ENCODE data around the gene BMI1.

The BMI1 gene

DNA sequence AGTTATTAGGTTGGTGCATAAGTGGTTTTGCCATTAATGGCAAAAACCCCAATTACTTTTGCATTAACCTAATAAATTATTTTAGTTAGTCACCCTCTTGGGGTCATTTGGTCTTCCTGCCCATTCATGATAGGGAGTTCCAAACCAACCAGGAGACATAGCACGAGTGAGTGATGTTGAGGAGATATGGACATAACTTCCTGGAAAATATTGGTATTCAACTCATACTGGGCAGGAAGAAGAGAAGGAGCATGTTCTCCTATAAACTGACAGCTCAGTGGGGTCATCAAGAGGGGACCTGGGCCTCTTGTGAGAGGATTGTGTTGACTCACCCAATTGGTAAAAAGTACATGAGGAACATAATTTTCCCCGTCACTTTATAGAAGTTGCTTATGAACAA is 48.1 kb downstream of the BMI1 start:
- no peak overlapping the region for H4K91ac ChIP-seq (ENCODE audit: low read depth, low read length, poor library complexity)
- no peak overlapping the region for H3K4me3 ChIP-seq (ENCODE audit: low read length in 2 of 2)
- H2AFZ ChIP-seq (ENCODE audit: low read length): no peak overlapping the region
- H2BK12ac ChIP-seq (ENCODE audit: low read length): no peak overlapping the region
- H3K36me3 ChIP-seq (replicated peaks in 1 of 2; ENCODE audit: control insufficient read depth in 2 of 2, insufficient read depth in 2 of 2, low read length in 2 of 2): no peaks in the 10 kb centered on the region
- no peaks in the 10 kb centered on the region for H3K9me3 ChIP-seq (replicated peaks in 1 of 2; ENCODE audit: control insufficient read depth in 2 of 2, insufficient read depth in 1 of 2, low read depth in 1 of 2, low read length in 2 of 2)
- no peak overlapping the region for H3K14ac ChIP-seq (ENCODE audit: low read length)
- no peak overlapping the region for H2BK15ac ChIP-seq (ENCODE audit: low read length)
- H3K79me1 ChIP-seq (ENCODE audit: low read depth, low read length): no peaks in the 10 kb centered on the region
- DNase-seq (ENCODE audit: low spot score): no peak
- H3K4me2 ChIP-seq (ENCODE audit: insufficient read depth, low read length, poor library complexity, severe bottlenecking): no peak overlapping the region
- no peak overlapping the region for H3K4ac ChIP-seq (ENCODE audit: low read length)
- H2BK120ac ChIP-seq (ENCODE audit: low read depth, low read length): no peak overlapping the region
- no peak overlapping the region for H3K23ac ChIP-seq (ENCODE audit: low read depth, low read length, poor library complexity)
- no peak overlapping the region for H3K18ac ChIP-seq (ENCODE audit: low read length)
- H3K27ac ChIP-seq (replicated peaks; ENCODE audit: low read length): no peak overlapping the region
- WGBS, 2 donors (ENCODE audit: extremely low coverage in 2 of 2, insufficient read length in 2 of 2, insufficient replicate concordance in 1 of 2): no CpG with 5 or more reads among the region's 2 CpGs
- peaks cover 0 to 3% of the 10 kb centered on the region in 2 donors for H3K4me1 ChIP-seq (ENCODE audit: control insufficient read depth in 2 of 2, insufficient read depth in 1 of 2, low read depth in 1 of 2, low read length in 2 of 2)
- H2AK5ac ChIP-seq (ENCODE audit: low read depth, low read length): no peak overlapping the region
- no peak overlapping the region for H4K8ac ChIP-seq (ENCODE audit: low read depth, low read length)
- H3K9ac ChIP-seq (ENCODE audit: low read depth, low read length, poor library complexity): no peak overlapping the region
- H2BK5ac ChIP-seq (ENCODE audit: low read length): no peak overlapping the region
- H3K27me3 ChIP-seq (ENCODE audit: control insufficient read depth in 3 of 3, insufficient read depth in 3 of 3, low read depth in 1 of 3, low read length in 3 of 3): no peaks in the 10 kb centered on the region

DNA sequence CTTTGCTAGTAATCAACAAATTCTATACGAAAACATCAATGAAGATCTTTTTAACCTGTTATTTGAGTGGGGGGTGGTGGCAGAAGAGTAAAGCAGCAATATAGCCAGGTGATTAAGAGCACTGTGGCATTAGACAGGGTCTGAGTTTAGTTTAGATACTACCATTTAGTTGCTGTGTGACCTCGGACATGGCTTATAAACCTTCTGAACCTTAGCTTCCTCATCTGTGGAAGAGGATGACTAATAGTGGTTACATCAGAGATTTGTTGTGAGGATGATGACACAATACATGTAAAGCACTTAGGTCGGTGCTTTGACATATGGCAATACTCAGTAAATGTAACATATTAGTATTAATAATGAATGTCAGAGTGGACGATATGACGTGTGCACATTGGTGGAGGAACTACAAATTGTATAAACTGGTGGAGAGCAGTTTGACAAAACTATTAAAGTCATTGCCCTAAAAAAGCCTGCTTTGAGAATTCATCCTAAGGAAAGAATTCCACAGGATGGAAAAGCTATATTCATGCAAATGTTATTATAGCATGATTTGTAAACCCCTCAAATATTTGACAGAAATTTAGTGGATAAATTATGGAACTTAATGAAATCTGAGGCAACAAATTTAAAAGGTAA is 48.7 kb downstream of the BMI1 start:
- H3K4me1 ChIP-seq (ENCODE audit: control insufficient read depth in 2 of 2, insufficient read depth in 1 of 2, low read depth in 1 of 2, low read length in 2 of 2): peaks cover 0 to 3% of the 10 kb centered on the region in 2 donors
- H3K27me3 ChIP-seq (ENCODE audit: control insufficient read depth in 3 of 3, insufficient read depth in 3 of 3, low read depth in 1 of 3, low read length in 3 of 3): no peaks in the 10 kb centered on the region
- no peak overlapping the region for H3K23ac ChIP-seq (ENCODE audit: low read depth, low read length, poor library complexity)
- no peak overlapping the region for H3K27ac ChIP-seq (replicated peaks; ENCODE audit: low read length)
- no peak overlapping the region for H3K18ac ChIP-seq (ENCODE audit: low read length)
- no peaks in the 10 kb centered on the region for H3K36me3 ChIP-seq (replicated peaks in 1 of 2; ENCODE audit: control insufficient read depth in 2 of 2, insufficient read depth in 2 of 2, low read length in 2 of 2)
- H3K79me1 ChIP-seq (ENCODE audit: low read depth, low read length): no peaks in the 10 kb centered on the region
- DNase-seq (ENCODE audit: low spot score): no peak
- H3K4me3 ChIP-seq (ENCODE audit: low read length in 2 of 2): no peak overlapping the region
- H2BK15ac ChIP-seq (ENCODE audit: low read length): no peak overlapping the region
- H3K9me3 ChIP-seq (replicated peaks in 1 of 2; ENCODE audit: control insufficient read depth in 2 of 2, insufficient read depth in 1 of 2, low read depth in 1 of 2, low read length in 2 of 2): no peaks in the 10 kb centered on the region
- H2BK12ac ChIP-seq (ENCODE audit: low read length): no peak overlapping the region
- no peak overlapping the region for H2BK5ac ChIP-seq (ENCODE audit: low read length)
- no peak overlapping the region for H2AK5ac ChIP-seq (ENCODE audit: low read depth, low read length)
- H4K91ac ChIP-seq (ENCODE audit: low read depth, low read length, poor library complexity): no peak overlapping the region
- H2AFZ ChIP-seq (ENCODE audit: low read length): no peak overlapping the region
- H2BK120ac ChIP-seq (ENCODE audit: low read depth, low read length): no peak overlapping the region
- no peak overlapping the region for H4K8ac ChIP-seq (ENCODE audit: low read depth, low read length)
- no peak overlapping the region for H3K14ac ChIP-seq (ENCODE audit: low read length)
- WGBS, 2 donors (ENCODE audit: extremely low coverage in 2 of 2, insufficient read length in 2 of 2, insufficient replicate concordance in 1 of 2): no CpG with 5 or more reads among the region's 5 CpGs
- no peak overlapping the region for H3K4me2 ChIP-seq (ENCODE audit: insufficient read depth, low read length, poor library complexity, severe bottlenecking)
- no peak overlapping the region for H3K9ac ChIP-seq (ENCODE audit: low read depth, low read length, poor library complexity)
- H3K4ac ChIP-seq (ENCODE audit: low read length): no peak overlapping the region

DNA sequence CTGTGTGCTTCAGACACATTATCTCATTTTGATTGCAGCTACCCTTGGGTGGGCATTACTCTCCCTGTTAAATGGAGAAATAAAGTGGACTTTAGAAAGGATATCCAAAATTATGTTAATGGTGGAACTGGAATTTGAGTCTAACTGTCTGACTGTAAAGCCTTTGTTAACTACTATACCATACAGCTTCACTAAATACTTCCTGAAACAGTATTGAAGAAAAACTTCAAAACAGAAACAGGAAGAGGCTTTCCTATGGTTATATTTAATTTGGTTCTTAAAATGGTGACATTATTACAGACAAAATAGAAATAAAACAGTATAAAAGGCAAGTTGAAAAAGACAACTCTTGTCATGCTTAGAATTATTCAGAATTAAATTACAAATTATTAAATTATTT is 49.4 kb downstream of the BMI1 start:
- H3K9ac ChIP-seq (ENCODE audit: low read depth, low read length, poor library complexity): no peak overlapping the region
- peaks cover 0 to 3% of the 10 kb centered on the region in 2 donors for H3K4me1 ChIP-seq (ENCODE audit: control insufficient read depth in 2 of 2, insufficient read depth in 1 of 2, low read depth in 1 of 2, low read length in 2 of 2)
- H3K36me3 ChIP-seq (replicated peaks in 1 of 2; ENCODE audit: control insufficient read depth in 2 of 2, insufficient read depth in 2 of 2, low read length in 2 of 2): no peaks in the 10 kb centered on the region
- H2BK15ac ChIP-seq (ENCODE audit: low read length): no peak overlapping the region
- H3K79me1 ChIP-seq (ENCODE audit: low read depth, low read length): no peaks in the 10 kb centered on the region
- H4K8ac ChIP-seq (ENCODE audit: low read depth, low read length): no peak overlapping the region
- no peak overlapping the region for H3K4ac ChIP-seq (ENCODE audit: low read length)
- H2BK5ac ChIP-seq (ENCODE audit: low read length): no peak overlapping the region
- H3K18ac ChIP-seq (ENCODE audit: low read length): no peak overlapping the region
- no peak overlapping the region for H2BK12ac ChIP-seq (ENCODE audit: low read length)
- H2AK5ac ChIP-seq (ENCODE audit: low read depth, low read length): no peak overlapping the region
- H3K4me3 ChIP-seq (ENCODE audit: low read length in 2 of 2): no peak overlapping the region
- no peaks in the 10 kb centered on the region for H3K9me3 ChIP-seq (replicated peaks in 1 of 2; ENCODE audit: control insufficient read depth in 2 of 2, insufficient read depth in 1 of 2, low read depth in 1 of 2, low read length in 2 of 2)
- no peak overlapping the region for H3K4me2 ChIP-seq (ENCODE audit: insufficient read depth, low read length, poor library complexity, severe bottlenecking)
- H2BK120ac ChIP-seq (ENCODE audit: low read depth, low read length): no peak overlapping the region
- no peaks in the 10 kb centered on the region for H3K27me3 ChIP-seq (ENCODE audit: control insufficient read depth in 3 of 3, insufficient read depth in 3 of 3, low read depth in 1 of 3, low read length in 3 of 3)
- no peak overlapping the region for H4K91ac ChIP-seq (ENCODE audit: low read depth, low read length, poor library complexity)
- H3K23ac ChIP-seq (ENCODE audit: low read depth, low read length, poor library complexity): no peak overlapping the region
- no peak overlapping the region for H2AFZ ChIP-seq (ENCODE audit: low read length)
- H3K27ac ChIP-seq (replicated peaks; ENCODE audit: low read length): no peak overlapping the region
- no peak overlapping the region for H3K14ac ChIP-seq (ENCODE audit: low read length)
- DNase-seq (ENCODE audit: low spot score): no peak

DNA sequence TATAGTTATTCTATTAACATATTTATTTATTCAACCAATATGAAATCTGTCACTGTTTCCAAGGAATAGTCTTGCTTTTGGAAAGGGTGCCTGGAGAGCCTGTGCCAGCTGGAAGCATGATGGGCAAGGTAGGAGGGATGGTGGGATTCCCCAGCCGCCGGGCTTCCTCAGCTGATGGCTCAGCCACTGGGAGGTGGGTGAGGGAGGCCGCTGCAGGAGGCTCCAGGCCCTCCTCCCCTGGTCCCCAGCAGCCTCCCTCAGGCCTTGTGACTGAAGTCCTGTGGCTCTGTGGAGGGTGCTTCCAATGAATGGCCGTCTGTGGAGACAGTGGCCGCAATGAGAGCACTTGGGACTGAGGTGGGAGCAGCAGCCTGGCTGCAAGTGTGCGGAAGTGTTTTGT is 51.4 kb downstream of the BMI1 start:
- Histone ChIP-seq H2AFZ (ENCODE audit: low read length) (no peak overlapping the region), H2BK15ac (ENCODE audit: low read length) (peak overlapping the region; percentile 55), H3K4me2 (ENCODE audit: insufficient read depth, low read length, poor library complexity, severe bottlenecking) (no peak overlapping the region), H2BK5ac (ENCODE audit: low read length) (peak overlapping the region; percentile 53), H3K23ac (ENCODE audit: low read depth, low read length, poor library complexity) (peak overlapping the region; percentile 65), H3K36me3 (replicated peaks in 1 of 2; ENCODE audit: control insufficient read depth in 2 of 2, insufficient read depth in 2 of 2, low read length in 2 of 2) (no peaks in the 10 kb centered on the region), H3K27ac (replicated peaks; ENCODE audit: low read length) (no peak overlapping the region), H4K8ac (ENCODE audit: low read depth, low read length) (no peak overlapping the region), H2BK120ac (ENCODE audit: low read depth, low read length) (no peak overlapping the region), H3K79me1 (ENCODE audit: low read depth, low read length) (no peaks in the 10 kb centered on the region), H3K4ac (ENCODE audit: low read length) (peak overlapping the region; percentile 84), H3K9ac (ENCODE audit: low read depth, low read length, poor library complexity) (no peak overlapping the region), H2AK5ac (ENCODE audit: low read depth, low read length) (peak overlapping the region; percentile 25), H4K91ac (ENCODE audit: low read depth, low read length, poor library complexity) (no peak overlapping the region), H3K14ac (ENCODE audit: low read length) (no peak overlapping the region), H3K4me1 (ENCODE audit: control insufficient read depth in 2 of 2, insufficient read depth in 1 of 2, low read depth in 1 of 2, low read length in 2 of 2) (peaks cover 0 to 2% of the 10 kb centered on the region in 2 donors), H2BK12ac (ENCODE audit: low read length) (no peak overlapping the region), H3K27me3 (ENCODE audit: control insufficient read depth in 3 of 3, insufficient read depth in 3 of 3, low read depth in 1 of 3, low read length in 3 of 3) (no peaks in the 10 kb centered on the region), H3K4me3 (ENCODE audit: low read length in 2 of 2) (no peak overlapping the region), H3K9me3 (replicated peaks in 1 of 2; ENCODE audit: control insufficient read depth in 2 of 2, insufficient read depth in 1 of 2, low read depth in 1 of 2, low read length in 2 of 2) (no peaks in the 10 kb centered on the region), H3K18ac (ENCODE audit: low read length) (peak overlapping the region; percentile 96)
- no CpG with 5 or more reads among the region's 6 CpGs for WGBS, 2 donors (ENCODE audit: extremely low coverage in 2 of 2, insufficient read length in 2 of 2, insufficient replicate concordance in 1 of 2)
- DNase-seq (ENCODE audit: low spot score): no peak

All from neuronal stem cell (in vitro differentiated cells).